ENCODE measurements around the gene TMC1.

DNA sequence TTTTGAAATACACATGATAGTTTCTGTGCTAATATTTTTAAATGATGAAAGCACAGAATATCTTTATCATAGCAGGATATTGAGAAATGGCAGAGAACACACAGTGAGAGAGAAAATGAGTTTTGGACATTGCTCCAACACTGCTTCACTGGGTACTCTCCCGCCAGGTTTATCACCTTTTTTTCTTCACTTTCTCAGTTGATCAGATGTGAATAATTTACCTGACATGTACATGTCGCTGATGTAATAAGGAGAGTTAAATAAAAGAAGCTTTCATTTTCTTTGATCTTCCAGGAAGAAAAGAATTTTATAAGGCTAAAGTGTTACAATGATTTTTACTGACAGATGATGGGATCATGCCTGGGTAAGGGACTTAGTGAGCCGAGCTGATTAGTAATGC, 297.0 kb downstream of the TMC1 start:
- no peak for TF ChIP-seq SUZ12 (IDR thresholded peaks at IDR 0.05; ENCODE audit: extremely low read depth, insufficient read depth, insufficient read length)
- no peak for TF ChIP-seq ZNF274 (IDR thresholded peaks at IDR 0.05; ENCODE audit: low read depth, low read length)
- no peak for TF ChIP-seq YY1 (IDR thresholded peaks at IDR 0.05; ENCODE audit: insufficient read depth, insufficient read length)
